HFFc6 (cell line): Measurements from ENCODE around the gene ZKSCAN5. TPM values are rescaled to one million over a fixed set of nuclear protein-coding genes. Genes with fewer than 3 reads are reported as not detected.
A peak's percentile ranks its signal among the peaks of the same experiment; 100 is the strongest.

ENCODE experiments used
- DNase-seq: peaks from one replicate; pipeline ENCODE4 v3.0.0-alpha.2; 2018
- H3K27ac Mint-ChIP-seq: 2 replicates; pipeline ENCODE4 v1.8.0; 2020; ENCODE audit warnings: mild to moderate bottlenecking, mixed read lengths
- H3K27me3 Mint-ChIP-seq: 2 replicates; pipeline ENCODE4 v1.8.0; 2021; ENCODE audit warnings: mild to moderate bottlenecking, moderate library complexity, mixed read lengths; ENCODE audit not compliant: insufficient read depth
- H3K36me3 Mint-ChIP-seq: 2 replicates; pipeline ENCODE4 v1.8.0; 2021; ENCODE audit warnings: low read depth, mixed read lengths
- H3K4me1 Mint-ChIP-seq: 2 replicates; pipeline ENCODE4 v1.8.0; 2020; ENCODE audit warnings: low read depth, mixed read lengths
- H3K4me3 Mint-ChIP-seq: 2 replicates; pipeline ENCODE4 v1.8.0; 2020; ENCODE audit warnings: mild to moderate bottlenecking, moderate library complexity, mixed read lengths
- H3K9me3 Mint-ChIP-seq: 2 replicates; pipeline ENCODE4 v1.8.0; 2020; ENCODE audit warnings: mild to moderate bottlenecking, mixed read lengths
- total RNA-seq, 6 experiments: library from RNA; stranded (reverse); fragmentation: NEBNext Ultra II Directional; extraction: Animal tissue kit (Norgen Biotek cat#: 25700); gene quantifications; 2 replicates in 1 of 6; 3 replicates in 5 of 6; pipeline ENCODE4 v1.2.3, GENCODE V29; 2021
- TF ChIP-seq, protein P1 (sequence below): fragments of 200-600 bp; sonication (generic); IDR thresholded peaks from 2 replicates; pipeline ENCODE4 v1.5.0; 2021; ENCODE audit warnings: antibody characterized with exemption, mild to moderate bottlenecking

The ZKSCAN5 gene
- total RNA-seq, 6 experiments from 2014 or later: 10.0 to 12.8 (median 11.3) TPM

DNA sequence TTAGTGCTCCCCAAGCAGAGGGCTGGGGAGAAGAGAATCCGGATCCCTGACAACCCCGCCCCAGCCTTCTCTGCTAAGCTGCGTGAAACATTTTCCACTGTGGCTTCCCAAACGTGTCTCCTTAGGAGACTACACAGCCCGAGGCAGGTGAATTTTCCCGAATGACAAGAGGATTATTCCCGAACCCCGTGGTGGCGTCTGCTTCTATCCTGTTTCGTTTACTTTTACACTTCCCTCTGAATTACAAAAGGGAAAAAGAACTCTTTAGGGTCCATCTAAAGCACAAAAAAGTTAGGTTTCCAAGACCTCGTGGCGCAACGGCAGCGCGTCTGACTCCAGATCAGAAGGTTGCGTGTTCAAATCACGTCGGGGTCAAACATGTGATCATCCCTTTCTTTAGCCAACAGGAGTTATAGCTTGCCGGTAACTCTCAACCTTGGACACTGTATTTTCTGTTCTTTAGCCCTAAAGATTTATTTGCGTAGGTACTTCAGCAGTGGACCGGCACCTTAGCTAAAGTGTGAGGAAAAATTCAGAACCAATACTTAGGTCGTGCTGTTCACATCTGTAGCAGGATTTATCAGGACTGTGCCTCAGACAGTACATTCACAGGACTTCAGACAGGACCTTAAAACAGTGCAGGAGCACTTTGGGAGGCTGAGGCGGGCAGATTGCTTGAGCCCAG is 34.9 kb upstream of the ZKSCAN5 start:
- TF ChIP-seq, protein P1, sequence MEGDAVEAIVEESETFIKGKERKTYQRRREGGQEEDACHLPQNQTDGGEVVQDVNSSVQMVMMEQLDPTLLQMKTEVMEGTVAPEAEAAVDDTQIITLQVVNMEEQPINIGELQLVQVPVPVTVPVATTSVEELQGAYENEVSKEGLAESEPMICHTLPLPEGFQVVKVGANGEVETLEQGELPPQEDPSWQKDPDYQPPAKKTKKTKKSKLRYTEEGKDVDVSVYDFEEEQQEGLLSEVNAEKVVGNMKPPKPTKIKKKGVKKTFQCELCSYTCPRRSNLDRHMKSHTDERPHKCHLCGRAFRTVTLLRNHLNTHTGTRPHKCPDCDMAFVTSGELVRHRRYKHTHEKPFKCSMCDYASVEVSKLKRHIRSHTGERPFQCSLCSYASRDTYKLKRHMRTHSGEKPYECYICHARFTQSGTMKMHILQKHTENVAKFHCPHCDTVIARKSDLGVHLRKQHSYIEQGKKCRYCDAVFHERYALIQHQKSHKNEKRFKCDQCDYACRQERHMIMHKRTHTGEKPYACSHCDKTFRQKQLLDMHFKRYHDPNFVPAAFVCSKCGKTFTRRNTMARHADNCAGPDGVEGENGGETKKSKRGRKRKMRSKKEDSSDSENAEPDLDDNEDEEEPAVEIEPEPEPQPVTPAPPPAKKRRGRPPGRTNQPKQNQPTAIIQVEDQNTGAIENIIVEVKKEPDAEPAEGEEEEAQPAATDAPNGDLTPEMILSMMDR: no peak
- no peaks in the 10 kb centered on the region for H3K9me3 Mint-ChIP-seq
- H3K4me1 Mint-ChIP-seq: peaks cover 35% of the 10 kb centered on the region
- no peak overlapping the region for H3K27ac Mint-ChIP-seq
- H3K27me3 Mint-ChIP-seq: peaks cover 11% of the 10 kb centered on the region
- DNase-seq: peak; percentile 39
- peak overlapping the region; percentile 56 for H3K4me3 Mint-ChIP-seq
- H3K36me3 Mint-ChIP-seq: peaks cover 16% of the 10 kb centered on the region

- DNase-seq: peak; percentile 96
- H3K9me3 Mint-ChIP-seq: no peaks in the 10 kb centered on the region
- H3K36me3 Mint-ChIP-seq: peaks cover 9% of the 10 kb centered on the region
- H3K27me3 Mint-ChIP-seq: peaks cover 10% of the 10 kb centered on the region
- H3K4me3 Mint-ChIP-seq: peak within 1 kb of the TSS; percentile 94
- peak within 1 kb of the TSS; percentile 89 for H3K27ac Mint-ChIP-seq
- H3K4me1 Mint-ChIP-seq: peaks cover 22% of the 10 kb centered on the region
- TF ChIP-seq, protein P1: peak; percentile 5; the same call in 1 of the 2 replicates
Measured at GRCh38 chr7:99472561-99473314, 31.7 kb upstream of the ZKSCAN5 start, which contains the start of gene ZNF789. TSS of gene ZNF789 (plus strand) at chr7:99472890. CDS start at chr7:99476457, 3,567 bp downstream.

- H3K27me3 Mint-ChIP-seq: peaks cover 10% of the 10 kb centered on the region
- TF ChIP-seq, protein P1: no peak
- DNase-seq: peak; percentile 70
- no peaks in the 10 kb centered on the region for H3K9me3 Mint-ChIP-seq
- peak overlapping the region; percentile 89 for H3K27ac Mint-ChIP-seq
- H3K4me3 Mint-ChIP-seq: peak overlapping the region; percentile 94
- H3K36me3 Mint-ChIP-seq: peaks cover 12% of the 10 kb centered on the region
- peaks cover 26% of the 10 kb centered on the region for H3K4me1 Mint-ChIP-seq
Measured at GRCh38 chr7:99473315-99473596, 31.2 kb upstream of the ZKSCAN5 start.

GRCh38 chr7:99476107-99476506 is 28.4 kb upstream of the ZKSCAN5 start:
- DNase-seq: no peak
- Mint-ChIP-seq H3K27me3 (no peaks in the 10 kb centered on the region; the same call in 1 of the 2 replicates), H3K27ac (no peak overlapping the region), H3K36me3 (peaks cover 12% of the 10 kb centered on the region), H3K4me1 (peaks cover 29% of the 10 kb centered on the region), H3K9me3 (no peaks in the 10 kb centered on the region), H3K4me3 (no peak overlapping the region)
- TF ChIP-seq, protein P1: no peak

GRCh38 chr7:99478464-99479440 is 25.7 kb upstream of the ZKSCAN5 start:
- Mint-ChIP-seq H3K27me3 (no peaks in the 10 kb centered on the region; the same call in 1 of the 2 replicates), H3K36me3 (peaks cover 6% of the 10 kb centered on the region), H3K27ac (peak overlapping the region; percentile 57; the same call in 1 of the 2 replicates), H3K4me3 (no peak overlapping the region; the same call in 1 of the 2 replicates), H3K4me1 (peaks cover 18% of the 10 kb centered on the region; the same call in 1 of the 2 replicates), H3K9me3 (no peaks in the 10 kb centered on the region)
- TF ChIP-seq, protein P1: no peak
- peak; percentile 24 for DNase-seq
